ENCODE data around the gene FANCC.

Gene FANCC

DNA sequence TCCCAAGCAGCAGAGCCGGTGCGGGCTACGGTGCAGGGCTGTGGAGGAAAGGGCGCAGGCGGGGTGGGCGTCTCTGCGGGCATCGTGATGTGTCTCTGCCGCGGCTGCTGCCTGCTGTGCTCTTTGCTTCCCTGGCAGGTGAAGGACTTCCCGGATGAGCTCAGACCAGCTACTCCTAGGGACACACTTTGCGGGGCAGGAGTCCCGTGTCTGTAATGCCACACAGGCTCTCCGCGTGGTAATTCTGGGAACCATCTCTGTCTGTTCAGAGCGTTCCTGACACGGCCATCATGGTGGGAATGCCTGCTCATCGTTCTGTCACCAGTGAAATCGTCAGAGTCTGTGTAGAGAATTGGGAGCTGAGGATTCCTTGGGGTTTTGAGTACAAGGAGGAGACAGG lies 235.5 kb downstream of the FANCC start:
- H3K36me3 Mint-ChIP-seq (ENCODE audit: low read depth), result peaks cover 4% of the 10 kb centered on the region
- H3K27ac Mint-ChIP-seq, result no peak overlapping the region
- H3K9me3 Mint-ChIP-seq, result no peaks in the 10 kb centered on the region
- H3K4me3 Mint-ChIP-seq, result no peak overlapping the region
- no peaks in the 10 kb centered on the region for H3K27me3 Mint-ChIP-seq
- no peaks in the 10 kb centered on the region for H3K4me1 Mint-ChIP-seq (ENCODE audit: low read depth)

GRCh38 chr9:95080961-95081647 lies 236.4 kb downstream of the FANCC start:
- Mint-ChIP-seq H3K9me3 (no peaks in the 10 kb centered on the region), H3K27ac (no peak overlapping the region), H3K27me3 (no peaks in the 10 kb centered on the region), H3K4me1 (ENCODE audit: low read depth) (no peaks in the 10 kb centered on the region), H3K36me3 (ENCODE audit: low read depth) (no peaks in the 10 kb centered on the region), H3K4me3 (no peak overlapping the region)

GRCh38 chr9:95079461-95079860 lies 238.0 kb downstream of the FANCC start:
- H3K9me3 Mint-ChIP-seq, result no peaks in the 10 kb centered on the region

GRCh38 chr9:95078939-95079338 lies 238.6 kb downstream of the FANCC start:
- H3K4me3 Mint-ChIP-seq, result no peak overlapping the region
- no peak overlapping the region for H3K27ac Mint-ChIP-seq
- H3K4me1 Mint-ChIP-seq (ENCODE audit: low read depth), result no peaks in the 10 kb centered on the region
- H3K36me3 Mint-ChIP-seq (ENCODE audit: low read depth), result no peaks in the 10 kb centered on the region
- H3K9me3 Mint-ChIP-seq, result no peaks in the 10 kb centered on the region
- no peaks in the 10 kb centered on the region for H3K27me3 Mint-ChIP-seq

More at GRCh38 chr9:95079461-95079860, 238.0 kb downstream of the FANCC start:
- H3K27me3 Mint-ChIP-seq, result no peaks in the 10 kb centered on the region
- H3K4me3 Mint-ChIP-seq, result no peak overlapping the region
- no peaks in the 10 kb centered on the region for H3K36me3 Mint-ChIP-seq (ENCODE audit: low read depth)
- no peaks in the 10 kb centered on the region for H3K4me1 Mint-ChIP-seq (ENCODE audit: low read depth)
- no peak overlapping the region for H3K27ac Mint-ChIP-seq

DNA sequence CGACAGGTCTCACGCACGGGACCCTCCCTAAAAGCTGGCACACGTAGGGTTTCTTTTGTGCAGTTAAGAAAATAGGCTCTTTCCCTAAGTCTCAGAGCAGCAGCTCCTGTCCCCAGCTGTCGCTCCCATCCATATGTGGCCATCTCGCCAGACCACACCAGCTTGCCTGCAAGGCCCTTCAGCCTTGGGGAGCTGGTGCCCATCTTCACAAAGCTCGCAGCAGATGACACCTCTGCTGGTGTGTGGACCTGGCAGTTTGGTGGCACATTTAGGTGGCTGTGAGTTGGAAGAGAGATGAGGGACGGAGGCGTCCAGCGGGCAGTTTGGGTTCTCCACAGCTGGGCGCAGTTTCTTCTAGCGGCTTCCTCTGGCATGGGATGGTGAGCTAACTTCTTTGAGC lies 239.0 kb downstream of the FANCC start:
- no peaks in the 10 kb centered on the region for H3K9me3 Mint-ChIP-seq
- no peak overlapping the region for H3K27ac Mint-ChIP-seq
- no peaks in the 10 kb centered on the region for H3K36me3 Mint-ChIP-seq (ENCODE audit: low read depth)
- no peaks in the 10 kb centered on the region for H3K4me1 Mint-ChIP-seq (ENCODE audit: low read depth)
- H3K27me3 Mint-ChIP-seq, result no peaks in the 10 kb centered on the region
- no peak overlapping the region for H3K4me3 Mint-ChIP-seq

- H3K36me3 Mint-ChIP-seq (ENCODE audit: low read depth), result no peaks in the 10 kb centered on the region
- H3K27ac Mint-ChIP-seq, result no peak overlapping the region
- no peaks in the 10 kb centered on the region for H3K9me3 Mint-ChIP-seq
- H3K4me3 Mint-ChIP-seq, result no peak overlapping the region
- no peaks in the 10 kb centered on the region for H3K4me1 Mint-ChIP-seq (ENCODE audit: low read depth)
- no peaks in the 10 kb centered on the region for H3K27me3 Mint-ChIP-seq
Measured at GRCh38 chr9:95077766-95078370, 239.6 kb downstream of the FANCC start.

GRCh38 chr9:95077053-95077765 lies 240.3 kb downstream of the FANCC start:
- H3K9me3 Mint-ChIP-seq, result no peaks in the 10 kb centered on the region
- H3K4me3 Mint-ChIP-seq, result no peak overlapping the region
- no peaks in the 10 kb centered on the region for H3K27me3 Mint-ChIP-seq
- H3K4me1 Mint-ChIP-seq (ENCODE audit: low read depth), result no peaks in the 10 kb centered on the region
- H3K27ac Mint-ChIP-seq, result no peak overlapping the region
- no peaks in the 10 kb centered on the region for H3K36me3 Mint-ChIP-seq (ENCODE audit: low read depth)

DNA sequence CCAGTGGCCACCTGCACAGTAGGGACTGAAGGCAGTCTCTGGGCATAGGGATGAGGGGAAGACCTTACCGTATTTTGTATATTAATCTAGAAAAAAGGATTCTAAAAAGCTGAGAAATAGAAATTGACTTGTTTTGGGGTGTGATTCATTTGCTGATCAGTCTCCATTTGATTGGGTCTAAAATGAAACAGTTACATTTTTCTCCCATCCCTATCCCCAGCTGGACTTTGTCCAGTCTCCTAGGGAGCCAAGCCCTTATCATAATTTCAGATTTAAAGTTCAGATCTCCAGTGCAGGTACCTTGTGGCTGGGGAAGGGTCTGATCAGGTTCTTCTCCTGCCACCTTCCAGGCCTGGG lies 240.8 kb downstream of the FANCC start:
- no peaks in the 10 kb centered on the region for H3K27me3 Mint-ChIP-seq
- no peaks in the 10 kb centered on the region for H3K36me3 Mint-ChIP-seq (ENCODE audit: low read depth)
- H3K9me3 Mint-ChIP-seq, result no peaks in the 10 kb centered on the region
- H3K4me3 Mint-ChIP-seq, result no peak overlapping the region
- H3K27ac Mint-ChIP-seq, result no peak overlapping the region
- no peaks in the 10 kb centered on the region for H3K4me1 Mint-ChIP-seq (ENCODE audit: low read depth)

DNA sequence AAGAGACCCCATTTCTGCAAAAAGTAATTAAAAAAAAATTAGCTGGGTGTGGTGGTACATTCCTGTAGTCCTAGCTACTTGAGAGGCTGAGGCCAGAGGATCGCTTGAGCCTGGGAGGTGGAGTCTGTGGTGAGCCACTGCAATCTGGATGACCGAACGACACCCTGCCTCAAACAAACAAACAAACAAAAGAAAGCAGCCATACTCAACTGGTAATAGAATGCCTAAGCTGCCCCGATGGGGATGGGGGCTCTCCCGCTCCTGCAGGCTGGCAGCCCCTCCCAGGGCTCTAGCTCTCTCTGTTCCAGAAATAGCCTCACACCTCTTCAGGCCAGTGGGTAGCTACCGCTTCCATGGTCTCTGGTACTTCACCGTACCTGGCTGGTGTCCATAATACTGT lies 241.8 kb downstream of the FANCC start:
- Mint-ChIP-seq H3K4me3 (no peak overlapping the region), H3K27ac (no peak overlapping the region), H3K9me3 (no peaks in the 10 kb centered on the region), H3K36me3 (ENCODE audit: low read depth) (no peaks in the 10 kb centered on the region), H3K4me1 (ENCODE audit: low read depth) (no peaks in the 10 kb centered on the region), H3K27me3 (no peaks in the 10 kb centered on the region)

GRCh38 chr9:95074632-95075031 lies 242.9 kb downstream of the FANCC start:
- Mint-ChIP-seq H3K36me3 (ENCODE audit: low read depth) (no peaks in the 10 kb centered on the region), H3K27me3 (no peaks in the 10 kb centered on the region), H3K4me1 (ENCODE audit: low read depth) (no peaks in the 10 kb centered on the region), H3K27ac (no peak overlapping the region), H3K4me3 (no peak overlapping the region), H3K9me3 (no peaks in the 10 kb centered on the region)

- Mint-ChIP-seq H3K9me3 (no peaks in the 10 kb centered on the region), H3K4me3 (no peak overlapping the region), H3K4me1 (ENCODE audit: low read depth) (no peaks in the 10 kb centered on the region), H3K27ac (no peak overlapping the region), H3K27me3 (no peaks in the 10 kb centered on the region), H3K36me3 (ENCODE audit: low read depth) (no peaks in the 10 kb centered on the region)
Measured at GRCh38 chr9:95073918-95074317, 243.6 kb downstream of the FANCC start.

GRCh38 chr9:95073042-95073607 lies 244.4 kb downstream of the FANCC start:
- H3K27ac Mint-ChIP-seq, result no peak overlapping the region
- no peaks in the 10 kb centered on the region for H3K27me3 Mint-ChIP-seq
- H3K4me1 Mint-ChIP-seq (ENCODE audit: low read depth), result no peaks in the 10 kb centered on the region
- no peaks in the 10 kb centered on the region for H3K9me3 Mint-ChIP-seq
- H3K36me3 Mint-ChIP-seq (ENCODE audit: low read depth), result no peaks in the 10 kb centered on the region
- H3K4me3 Mint-ChIP-seq, result no peak overlapping the region

DNA sequence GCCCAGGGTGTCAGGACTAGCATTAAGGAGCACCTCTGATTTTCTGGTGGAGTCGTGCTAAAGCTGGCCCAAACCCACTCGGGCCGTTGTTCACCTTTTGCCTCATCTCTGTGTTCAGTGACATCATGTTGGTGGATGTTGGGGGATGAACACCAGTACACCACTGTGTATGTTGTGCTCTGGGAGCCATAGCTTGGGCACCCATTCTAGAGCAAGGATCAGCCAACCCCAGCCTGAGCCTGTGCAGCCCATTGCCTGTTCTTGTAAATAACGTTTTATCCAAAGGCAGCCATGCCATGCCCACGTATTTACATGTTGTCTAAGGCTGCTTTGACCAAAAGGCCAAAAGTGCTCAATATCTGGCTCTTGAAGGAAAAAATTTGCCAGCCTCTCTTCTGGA lies 245.6 kb downstream of the FANCC start:
- no peaks in the 10 kb centered on the region for H3K27me3 Mint-ChIP-seq
- H3K27ac Mint-ChIP-seq, result no peak overlapping the region
- no peaks in the 10 kb centered on the region for H3K36me3 Mint-ChIP-seq (ENCODE audit: low read depth)
- no peaks in the 10 kb centered on the region for H3K4me1 Mint-ChIP-seq (ENCODE audit: low read depth)
- no peaks in the 10 kb centered on the region for H3K9me3 Mint-ChIP-seq
- no peak overlapping the region for H3K4me3 Mint-ChIP-seq

GRCh38 chr9:95071450-95071849 lies 246.1 kb downstream of the FANCC start:
- no peak overlapping the region for H3K27ac Mint-ChIP-seq
- no peaks in the 10 kb centered on the region for H3K4me1 Mint-ChIP-seq (ENCODE audit: low read depth)

GRCh38 chr9:95070549-95071021 lies 246.9 kb downstream of the FANCC start:
- Mint-ChIP-seq H3K4me1 (ENCODE audit: low read depth) (no peaks in the 10 kb centered on the region), H3K27ac (no peak overlapping the region), H3K27me3 (no peaks in the 10 kb centered on the region), H3K9me3 (no peaks in the 10 kb centered on the region), H3K4me3 (no peak overlapping the region), H3K36me3 (ENCODE audit: low read depth) (no peaks in the 10 kb centered on the region)

More at GRCh38 chr9:95071450-95071849, 246.1 kb downstream of the FANCC start:
- Mint-ChIP-seq H3K36me3 (ENCODE audit: low read depth) (no peaks in the 10 kb centered on the region), H3K9me3 (no peaks in the 10 kb centered on the region), H3K4me3 (no peak overlapping the region), H3K27me3 (no peaks in the 10 kb centered on the region)
